Renal pelvis (tissue), 4 donors: ENCODE results near the gene RNASE8. TPM values are rescaled to one million over a fixed set of nuclear protein-coding genes. Genes with fewer than 3 reads are reported as not detected.

Source experiments
- DNase-seq: peaks from one replicate; pipeline ENCODE4 v3.0.0-alpha.2; 2013
- polyA plus RNA-seq, 3 donors: library from polyadenylated mRNA; unstranded; fragments of 120-200 nt; gene quantifications; one replicate each; pipeline ENCODE4 v1.2.1, GENCODE V29; 2013; ENCODE audit not compliant: insufficient read length in 3 of 3

Gene RNASE8
- polyA plus RNA-seq, 3 donors = not detected

DNA sequence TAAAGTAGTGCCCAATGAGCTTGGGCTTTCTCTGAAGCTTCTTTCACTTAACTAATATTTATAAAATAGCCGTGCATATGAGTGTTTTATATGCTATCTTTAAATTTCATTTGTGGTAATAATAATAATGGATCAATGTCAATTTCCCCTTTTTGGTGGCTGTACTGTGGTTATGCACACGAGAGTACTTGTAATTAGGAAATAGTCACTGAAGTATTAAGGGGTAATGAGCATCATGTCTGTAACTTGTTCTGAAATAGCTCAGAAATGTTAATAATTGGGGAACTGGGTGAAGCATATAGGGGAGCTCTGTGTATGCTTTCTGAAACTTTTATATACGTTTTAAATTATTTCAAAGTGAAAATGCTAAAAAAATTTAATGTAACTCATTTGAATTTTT is 7.0 kb upstream of the RNASE8 start:
- DNase-seq = no peak

DNA sequence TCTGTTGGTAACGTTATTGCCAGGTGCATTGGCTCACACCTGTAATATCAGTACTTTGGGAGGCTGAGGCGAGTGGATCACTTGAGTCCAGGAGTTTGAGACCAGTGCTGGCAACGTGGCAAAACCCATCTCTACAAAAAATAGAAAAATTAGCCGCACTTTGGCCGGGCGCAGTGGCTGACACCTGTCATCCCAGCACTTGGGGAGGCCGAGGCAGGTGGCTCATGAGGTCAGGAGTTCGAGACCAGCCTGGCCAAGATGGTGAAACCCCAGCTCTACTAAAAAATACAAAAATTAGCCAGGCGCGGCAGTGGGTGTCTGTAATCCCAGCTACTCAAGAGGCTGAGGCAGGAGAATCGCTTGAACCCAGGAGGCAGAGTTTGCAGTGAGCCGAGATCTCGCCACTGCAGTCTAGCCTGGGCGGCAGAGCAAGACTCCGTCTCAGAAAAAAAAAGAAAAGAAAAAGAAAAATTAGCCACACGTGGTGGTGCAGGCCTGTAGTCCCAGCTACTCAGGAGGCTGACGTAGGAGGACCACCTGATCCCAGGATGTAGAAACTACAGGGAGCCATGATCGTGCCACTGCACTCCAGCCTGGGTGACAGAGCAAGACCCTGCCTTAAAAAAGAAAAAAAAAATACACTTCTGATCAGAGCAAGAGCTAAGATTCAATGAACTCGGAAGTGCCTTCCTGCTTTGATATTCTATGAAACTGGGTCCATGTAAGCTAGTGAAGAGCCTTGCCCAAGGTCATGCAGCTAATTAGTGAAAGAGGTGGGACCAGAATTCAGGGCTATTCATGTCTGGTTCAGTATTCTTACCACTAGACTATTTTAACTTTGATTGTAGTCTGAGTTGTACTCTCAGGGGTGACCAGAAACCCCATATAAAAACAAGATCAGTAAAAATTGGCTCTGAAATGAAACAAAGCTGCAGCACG is 4.2 kb upstream of the RNASE8 start:
- DNase-seq = no peak

GRCh38 chr14:21054123-21054767 is 3.4 kb upstream of the RNASE8 start:
- no peak for DNase-seq

- no peak for DNase-seq
Measured at GRCh38 chr14:21054768-21055145, 2.9 kb upstream of the RNASE8 start.

DNA sequence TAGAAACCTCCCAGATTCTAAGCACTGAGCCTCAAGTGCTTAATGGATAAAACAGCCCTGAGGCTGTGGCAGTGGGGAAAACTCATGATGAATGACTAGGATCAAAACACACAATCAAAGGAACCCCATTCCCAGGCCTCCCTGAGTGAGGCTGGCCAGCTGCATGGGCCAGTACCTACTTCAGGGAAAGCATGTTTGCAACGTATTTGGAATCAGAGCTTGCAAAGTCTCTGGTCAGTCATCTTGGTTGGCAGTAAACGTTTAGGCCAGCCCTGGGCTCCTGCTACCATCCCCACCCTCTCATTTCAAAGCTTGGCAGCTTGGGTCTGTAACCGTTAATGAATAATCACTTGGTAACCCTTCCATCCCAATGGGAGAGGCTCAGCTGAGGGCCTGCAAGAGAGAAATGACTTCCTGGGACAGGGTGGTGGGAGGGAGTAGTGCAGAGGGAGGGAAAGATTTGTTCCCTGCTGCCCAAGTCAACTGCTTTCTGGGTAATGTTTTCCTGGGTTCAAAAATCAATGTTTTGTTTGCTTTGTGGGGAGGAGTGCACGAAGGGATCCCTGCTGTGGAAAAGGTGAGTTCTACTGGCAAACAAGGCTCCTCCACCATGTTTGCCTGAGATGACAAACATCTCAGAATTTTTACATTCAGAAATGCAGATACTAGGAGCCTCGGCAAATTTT is 2.0 kb upstream of the RNASE8 start:
- no peak for DNase-seq

DNA sequence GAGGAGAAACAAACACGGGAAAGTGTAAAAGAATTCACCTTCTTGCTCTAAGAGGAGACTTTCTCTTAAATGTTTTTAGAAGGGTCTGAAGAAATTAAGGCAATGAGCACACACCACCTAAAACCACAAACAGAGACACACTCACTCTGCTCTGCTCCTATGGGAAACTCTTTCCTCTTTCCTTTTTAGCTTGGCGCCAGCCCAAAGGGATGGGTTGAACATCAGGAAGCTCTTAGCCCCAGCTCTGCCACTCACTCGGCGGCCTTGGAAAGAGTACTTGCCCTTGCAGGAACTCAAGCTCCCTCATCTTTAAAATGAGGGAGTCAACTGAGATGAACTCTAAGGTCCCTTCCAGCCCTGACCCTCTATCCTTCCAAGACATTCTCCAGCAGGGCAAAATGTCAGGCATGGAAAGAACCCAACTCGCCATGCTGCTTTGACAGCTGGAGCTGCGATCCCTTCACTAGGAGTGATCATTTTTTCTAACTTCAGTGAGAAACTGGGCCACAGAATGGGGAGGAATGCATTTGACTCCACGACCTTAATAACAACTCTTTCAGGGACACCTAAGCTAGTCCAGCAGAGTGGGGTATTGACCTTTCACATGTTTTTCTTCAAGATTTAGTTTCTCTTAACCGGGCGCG is 980 bp upstream of the RNASE8 start:
- no peak for DNase-seq

- DNase-seq = no peak
Measured at GRCh38 chr14:21058903-21059302, 1.3 kb downstream of the RNASE8 start.

DNA sequence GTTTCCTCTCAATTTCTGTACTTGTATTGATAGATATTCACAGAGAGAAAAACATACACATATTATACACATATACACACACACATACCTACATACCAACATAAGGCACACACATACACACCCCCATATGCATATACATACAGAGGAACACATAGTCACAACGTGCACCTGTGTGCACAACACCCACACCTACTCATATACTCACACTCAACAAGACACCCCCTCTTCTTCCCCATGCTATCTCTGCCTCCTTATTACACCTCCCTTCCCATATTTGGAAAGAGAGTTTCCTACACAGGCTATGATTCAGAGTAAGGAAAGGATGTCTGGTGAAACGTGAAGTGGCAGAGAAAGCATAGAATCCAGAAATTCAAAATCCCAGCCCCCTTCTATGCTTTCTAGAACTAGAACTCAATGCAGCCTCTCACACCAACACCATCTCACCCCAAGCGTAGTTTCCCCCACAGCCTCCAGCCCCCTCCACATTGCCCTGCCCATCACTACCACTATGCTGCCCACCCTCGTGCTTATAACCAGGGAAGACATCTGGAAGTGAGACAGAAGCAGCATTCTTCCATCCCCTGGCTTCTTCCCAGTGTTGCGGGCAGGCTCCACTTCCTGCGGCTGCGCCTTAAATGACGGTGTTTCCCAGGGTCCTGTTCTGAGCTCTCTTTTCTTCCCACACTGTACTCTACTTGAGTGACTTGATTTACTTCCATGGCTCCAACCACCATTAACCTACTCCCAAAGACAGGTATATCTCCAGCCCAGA is 2.4 kb downstream of the RNASE8 start:
- DNase-seq = no peak

DNA sequence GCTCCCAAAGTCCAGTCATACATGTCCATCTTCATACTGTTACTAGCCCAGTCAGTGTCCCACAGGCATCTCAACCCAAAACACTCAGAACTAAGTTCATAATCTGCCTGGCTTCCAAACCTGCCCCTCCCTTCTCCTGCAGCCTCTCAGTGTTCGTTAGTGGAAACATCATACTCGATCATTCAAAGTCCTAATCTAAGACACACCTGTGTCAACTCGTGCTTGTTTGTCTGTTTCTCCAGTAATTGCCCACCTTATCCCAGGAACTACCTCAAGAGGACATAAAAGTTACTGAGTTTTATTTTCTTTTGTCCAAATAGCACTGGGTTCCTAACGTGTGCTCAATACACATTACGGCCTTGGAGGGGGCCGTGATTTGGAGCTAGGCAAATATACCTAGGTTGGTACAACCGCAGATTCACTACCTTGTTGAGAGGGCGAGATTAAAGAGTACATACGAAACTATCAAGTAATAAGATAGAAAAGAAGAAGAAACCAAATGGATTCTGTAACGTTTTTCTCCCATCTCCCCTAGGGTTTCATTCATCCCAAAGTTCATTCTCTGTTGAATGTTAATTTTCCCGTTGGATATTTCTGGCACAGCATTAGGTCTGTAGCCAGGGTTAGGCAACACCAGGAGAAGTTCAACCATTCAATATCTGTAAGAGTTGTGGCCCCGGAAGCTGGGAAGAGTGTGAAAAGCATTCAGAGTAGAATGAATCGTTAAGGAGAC is 3.2 kb downstream of the RNASE8 start:
- DNase-seq = no peak

DNA sequence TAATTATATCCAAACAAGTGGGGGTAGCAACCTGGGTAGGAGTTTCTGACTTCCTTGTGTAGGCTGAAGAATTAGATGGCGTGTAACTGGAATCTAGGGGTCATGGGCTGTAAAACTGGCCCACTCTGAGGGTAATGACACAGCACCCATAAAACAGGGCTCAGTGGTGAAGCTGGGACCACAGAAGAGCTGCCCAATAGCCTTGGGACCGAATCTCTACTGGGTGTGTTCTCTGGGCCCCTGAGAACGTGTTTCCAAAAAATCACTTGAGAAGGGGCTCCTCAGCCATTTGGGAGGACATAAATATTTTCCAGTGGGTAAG is 3.7 kb downstream of the RNASE8 start:
- no peak for DNase-seq

DNA sequence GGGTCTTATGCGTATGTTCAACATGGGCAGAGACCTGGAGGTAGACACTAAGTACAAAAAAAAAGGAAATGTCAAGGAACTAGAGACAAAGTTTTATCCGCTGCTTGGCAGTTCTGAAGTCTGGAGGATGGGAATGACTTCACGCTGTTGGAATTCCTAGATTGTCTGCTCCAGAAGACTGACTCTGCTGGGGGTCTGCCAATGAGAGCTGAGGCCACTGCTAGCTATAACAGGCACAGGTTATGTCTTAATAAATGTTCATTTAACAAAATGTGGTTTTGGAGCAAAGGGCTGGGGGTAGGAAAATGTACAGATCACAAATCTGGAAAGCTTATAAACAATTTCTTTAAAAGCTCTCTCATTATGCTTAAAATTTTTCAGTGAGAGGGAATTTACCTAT is 5.9 kb downstream of the RNASE8 start:
- DNase-seq = peak; percentile 28

- DNase-seq = no peak
Measured at GRCh38 chr14:21066882-21067502, 9.4 kb downstream of the RNASE8 start.

- peak; percentile 74 for DNase-seq
Measured at GRCh38 chr14:21068521-21069387, 11.1 kb downstream of the RNASE8 start.

DNA sequence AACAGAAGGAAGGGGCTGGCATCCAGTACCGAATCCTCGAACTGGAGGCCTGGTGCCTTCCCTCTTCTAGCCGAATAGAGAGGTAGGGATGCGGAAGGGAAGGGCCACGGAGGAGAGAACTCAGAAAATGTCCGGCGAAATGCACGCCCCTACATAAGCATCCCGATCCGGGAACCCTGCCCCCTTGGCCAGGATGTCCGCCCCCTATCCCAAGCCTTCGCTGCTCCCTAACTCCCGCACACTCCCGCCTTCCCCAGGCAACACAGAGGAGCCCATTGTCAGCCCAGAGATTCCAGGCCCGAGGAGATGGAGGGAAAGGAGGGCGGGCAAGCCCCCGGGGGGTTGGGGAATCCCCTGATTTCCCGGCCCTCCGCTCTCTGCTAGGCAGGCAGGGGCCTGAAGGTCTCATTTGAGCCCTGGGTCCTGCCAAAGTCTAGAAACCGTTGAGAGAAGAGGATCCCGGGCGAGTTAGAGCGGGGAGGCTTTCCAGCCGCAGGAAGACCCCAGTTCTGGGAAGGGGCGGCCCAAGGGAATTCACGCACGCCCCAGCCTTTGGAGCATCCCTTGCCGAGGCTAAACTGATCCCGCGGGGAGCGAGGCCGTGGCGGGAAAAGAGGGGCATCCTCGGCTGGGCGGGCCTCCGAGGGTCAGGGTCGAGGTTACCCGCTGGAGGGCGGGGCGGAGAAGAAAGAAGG is 11.9 kb downstream of the RNASE8 start:
- DNase-seq = no peak

DNA sequence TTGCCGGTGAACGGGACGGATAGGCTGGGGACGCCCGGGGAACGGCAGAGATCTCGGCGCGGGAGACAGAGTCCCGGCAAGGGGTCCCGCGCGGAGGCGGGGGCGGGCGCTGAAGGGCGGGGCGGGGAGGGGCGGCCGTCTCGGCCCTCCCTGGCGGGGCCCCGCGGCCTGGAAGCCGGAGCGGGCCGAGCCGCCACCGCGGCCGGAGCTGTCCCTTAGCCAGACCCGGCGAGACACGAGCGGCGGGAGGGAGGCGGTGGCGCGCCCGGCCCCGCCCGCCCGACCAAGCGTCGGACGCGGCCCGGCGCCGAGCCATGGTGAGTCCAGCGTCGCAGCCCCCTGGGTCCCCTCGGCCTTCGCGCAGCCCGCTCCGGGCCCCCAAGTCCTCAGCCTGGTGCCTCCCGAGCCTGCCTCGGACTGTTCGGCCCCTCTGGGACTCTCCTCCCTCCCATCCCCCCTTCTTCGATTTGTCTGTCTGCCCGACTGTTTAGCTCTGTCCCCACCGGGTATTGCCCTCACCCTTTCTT is 12.5 kb downstream of the RNASE8 start, which contains the start of gene ARHGEF40:
ARHGEF40 (plus strand) TSS at position 222 of the 527 bp plus-strand sequence; CDS start at position 315, 93 bp downstream.
- DNase-seq = no peak

- DNase-seq = peak; percentile 79
Measured at GRCh38 chr14:21070610-21071224, 13.1 kb downstream of the RNASE8 start.

GRCh38 chr14:21071225-21072030 is 13.8 kb downstream of the RNASE8 start:
- peak; percentile 94 for DNase-seq
